ENCODE data around the gene THSD4. TPM values are rescaled to one million over a fixed set of nuclear protein-coding genes. Genes with fewer than 3 reads are reported as not detected.

The THSD4 gene
- polyA plus RNA-seq, 1 donor from 2014 or later = 0.46 TPM

DNA sequence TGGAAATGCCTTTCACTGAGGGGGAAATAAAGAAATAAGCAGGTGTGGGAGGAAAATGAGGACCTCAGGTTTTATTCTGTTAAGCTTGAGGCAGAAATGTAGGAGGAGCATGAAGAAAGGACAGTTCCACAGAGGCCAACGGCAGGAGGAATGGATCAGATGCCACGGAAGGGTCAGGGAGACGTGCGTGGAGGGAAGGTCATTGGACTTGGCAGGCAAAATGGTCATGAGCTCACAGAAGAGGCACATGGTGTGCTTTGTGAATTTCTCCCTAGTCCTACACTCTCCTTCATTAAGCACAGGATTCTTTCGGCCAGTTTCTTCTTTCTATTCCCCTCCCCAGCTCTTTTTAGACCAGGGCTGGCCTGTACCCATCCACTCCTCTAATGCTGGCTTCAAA lies 32.5 kb upstream of the THSD4 start:
- no peak overlapping the region for H3K9ac ChIP-seq (ENCODE audit: low read length)
- no peak overlapping the region for H3K4me2 ChIP-seq (ENCODE audit: low read length)
- no peaks in the 10 kb centered on the region for H3K9me3 ChIP-seq (ENCODE audit: low read length)
- H3K79me2 ChIP-seq (replicated peaks; ENCODE audit: insufficient read depth, low read length) = no peaks in the 10 kb centered on the region
- H2AFZ ChIP-seq (ENCODE audit: low read depth, low read length) = no peak overlapping the region
- no peaks in the 10 kb centered on the region for H3K27me3 ChIP-seq (ENCODE audit: insufficient read depth, low read depth, low read length)
- H3K27ac ChIP-seq (ENCODE audit: low read length) = no peak overlapping the region
- no peak overlapping the region for H3K4me3 ChIP-seq (ENCODE audit: low read length)
- no peaks in the 10 kb centered on the region for H4K20me1 ChIP-seq (ENCODE audit: insufficient read depth)
- no peaks in the 10 kb centered on the region for H3K9me2 ChIP-seq (ENCODE audit: insufficient read depth, low read length)
- TF ChIP-seq POLR2AphosphoS5 (IDR thresholded peaks at IDR 0.05) = no peak
- no peak for TF ChIP-seq SMC3 (conservative IDR thresholded peaks at IDR 0.05; ENCODE audit: poor library complexity)
- TF ChIP-seq, protein P1, sequence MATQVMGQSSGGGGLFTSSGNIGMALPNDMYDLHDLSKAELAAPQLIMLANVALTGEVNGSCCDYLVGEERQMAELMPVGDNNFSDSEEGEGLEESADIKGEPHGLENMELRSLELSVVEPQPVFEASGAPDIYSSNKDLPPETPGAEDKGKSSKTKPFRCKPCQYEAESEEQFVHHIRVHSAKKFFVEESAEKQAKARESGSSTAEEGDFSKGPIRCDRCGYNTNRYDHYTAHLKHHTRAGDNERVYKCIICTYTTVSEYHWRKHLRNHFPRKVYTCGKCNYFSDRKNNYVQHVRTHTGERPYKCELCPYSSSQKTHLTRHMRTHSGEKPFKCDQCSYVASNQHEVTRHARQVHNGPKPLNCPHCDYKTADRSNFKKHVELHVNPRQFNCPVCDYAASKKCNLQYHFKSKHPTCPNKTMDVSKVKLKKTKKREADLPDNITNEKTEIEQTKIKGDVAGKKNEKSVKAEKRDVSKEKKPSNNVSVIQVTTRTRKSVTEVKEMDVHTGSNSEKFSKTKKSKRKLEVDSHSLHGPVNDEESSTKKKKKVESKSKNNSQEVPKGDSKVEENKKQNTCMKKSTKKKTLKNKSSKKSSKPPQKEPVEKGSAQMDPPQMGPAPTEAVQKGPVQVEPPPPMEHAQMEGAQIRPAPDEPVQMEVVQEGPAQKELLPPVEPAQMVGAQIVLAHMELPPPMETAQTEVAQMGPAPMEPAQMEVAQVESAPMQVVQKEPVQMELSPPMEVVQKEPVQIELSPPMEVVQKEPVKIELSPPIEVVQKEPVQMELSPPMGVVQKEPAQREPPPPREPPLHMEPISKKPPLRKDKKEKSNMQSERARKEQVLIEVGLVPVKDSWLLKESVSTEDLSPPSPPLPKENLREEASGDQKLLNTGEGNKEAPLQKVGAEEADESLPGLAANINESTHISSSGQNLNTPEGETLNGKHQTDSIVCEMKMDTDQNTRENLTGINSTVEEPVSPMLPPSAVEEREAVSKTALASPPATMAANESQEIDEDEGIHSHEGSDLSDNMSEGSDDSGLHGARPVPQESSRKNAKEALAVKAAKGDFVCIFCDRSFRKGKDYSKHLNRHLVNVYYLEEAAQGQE (IDR thresholded peaks at IDR 0.05; ENCODE audit: borderline replicate concordance) = no peak
- TF ChIP-seq TAF1 (IDR thresholded peaks at IDR 0.05; ENCODE audit: low read depth) = no peak
- no peak for TF ChIP-seq RAD21 (conservative IDR thresholded peaks at IDR 0.05)
- TF ChIP-seq MXI1 (conservative IDR thresholded peaks at IDR 0.05; ENCODE audit: poor library complexity, severe bottlenecking) = no peak
- TF ChIP-seq, protein P2, sequence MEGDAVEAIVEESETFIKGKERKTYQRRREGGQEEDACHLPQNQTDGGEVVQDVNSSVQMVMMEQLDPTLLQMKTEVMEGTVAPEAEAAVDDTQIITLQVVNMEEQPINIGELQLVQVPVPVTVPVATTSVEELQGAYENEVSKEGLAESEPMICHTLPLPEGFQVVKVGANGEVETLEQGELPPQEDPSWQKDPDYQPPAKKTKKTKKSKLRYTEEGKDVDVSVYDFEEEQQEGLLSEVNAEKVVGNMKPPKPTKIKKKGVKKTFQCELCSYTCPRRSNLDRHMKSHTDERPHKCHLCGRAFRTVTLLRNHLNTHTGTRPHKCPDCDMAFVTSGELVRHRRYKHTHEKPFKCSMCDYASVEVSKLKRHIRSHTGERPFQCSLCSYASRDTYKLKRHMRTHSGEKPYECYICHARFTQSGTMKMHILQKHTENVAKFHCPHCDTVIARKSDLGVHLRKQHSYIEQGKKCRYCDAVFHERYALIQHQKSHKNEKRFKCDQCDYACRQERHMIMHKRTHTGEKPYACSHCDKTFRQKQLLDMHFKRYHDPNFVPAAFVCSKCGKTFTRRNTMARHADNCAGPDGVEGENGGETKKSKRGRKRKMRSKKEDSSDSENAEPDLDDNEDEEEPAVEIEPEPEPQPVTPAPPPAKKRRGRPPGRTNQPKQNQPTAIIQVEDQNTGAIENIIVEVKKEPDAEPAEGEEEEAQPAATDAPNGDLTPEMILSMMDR (IDR thresholded peaks at IDR 0.05; ENCODE audit: poor library complexity, severe bottlenecking) = no peak
- no peak for TF ChIP-seq EP300 (conservative IDR thresholded peaks at IDR 0.05; ENCODE audit: poor library complexity, severe bottlenecking)
- TF ChIP-seq EZH2 (IDR thresholded peaks at IDR 0.05; ENCODE audit: borderline replicate concordance, insufficient read depth, low read length, poor library complexity, severe bottlenecking) = no peak
- H3K36me3 ChIP-seq (ENCODE audit: insufficient read depth, low read length) = no peaks in the 10 kb centered on the region
- H3F3A ChIP-seq (ENCODE audit: insufficient read depth, low read length, poor library complexity, severe bottlenecking) = no peaks in the 10 kb centered on the region

DNA sequence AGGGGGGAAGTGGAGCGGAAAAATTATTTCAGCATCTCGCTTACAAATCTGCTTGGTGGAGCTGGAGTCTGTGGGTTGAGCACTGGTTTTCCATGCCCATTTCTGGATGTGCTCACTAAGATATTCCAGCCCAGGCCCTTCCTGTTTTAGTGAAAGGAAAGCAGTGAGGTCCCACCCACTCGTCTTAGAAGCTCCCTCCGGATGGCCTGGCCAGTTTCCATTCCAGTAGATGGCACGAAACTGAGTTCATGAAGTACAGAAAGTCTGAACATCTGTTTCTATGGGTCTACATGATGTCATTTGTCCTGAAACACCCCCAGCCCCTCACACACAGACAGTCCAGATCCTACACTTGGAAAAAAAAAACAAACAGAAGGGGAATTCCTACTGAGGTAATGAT lies 31.9 kb upstream of the THSD4 start:
- no peak overlapping the region for H2AFZ ChIP-seq (ENCODE audit: low read depth, low read length)

More for the DNA sequence above, 31.9 kb upstream of the THSD4 start:
- TF ChIP-seq EP300 (conservative IDR thresholded peaks at IDR 0.05; ENCODE audit: poor library complexity, severe bottlenecking) (no peak), TAF1 (IDR thresholded peaks at IDR 0.05; ENCODE audit: low read depth) (no peak), MXI1 (conservative IDR thresholded peaks at IDR 0.05; ENCODE audit: poor library complexity, severe bottlenecking) (no peak), SMC3 (conservative IDR thresholded peaks at IDR 0.05; ENCODE audit: poor library complexity) (no peak), EZH2 (IDR thresholded peaks at IDR 0.05; ENCODE audit: borderline replicate concordance, insufficient read depth, low read length, poor library complexity, severe bottlenecking) (no peak), RAD21 (conservative IDR thresholded peaks at IDR 0.05) (no peak), POLR2AphosphoS5 (IDR thresholded peaks at IDR 0.05) (no peak)
- TF ChIP-seq, protein P2 (IDR thresholded peaks at IDR 0.05; ENCODE audit: poor library complexity, severe bottlenecking) = no peak
- TF ChIP-seq, protein P1 (IDR thresholded peaks at IDR 0.05; ENCODE audit: borderline replicate concordance) = no peak
- Histone ChIP-seq H4K20me1 (ENCODE audit: insufficient read depth) (no peaks in the 10 kb centered on the region), H3K9ac (ENCODE audit: low read length) (no peak overlapping the region), H3K79me2 (replicated peaks; ENCODE audit: insufficient read depth, low read length) (no peaks in the 10 kb centered on the region), H3K4me2 (ENCODE audit: low read length) (no peak overlapping the region), H3F3A (ENCODE audit: insufficient read depth, low read length, poor library complexity, severe bottlenecking) (no peaks in the 10 kb centered on the region), H3K27ac (ENCODE audit: low read length) (no peak overlapping the region), H3K4me3 (ENCODE audit: low read length) (no peak overlapping the region), H3K9me2 (ENCODE audit: insufficient read depth, low read length) (no peaks in the 10 kb centered on the region), H3K9me3 (ENCODE audit: low read length) (no peaks in the 10 kb centered on the region), H3K36me3 (ENCODE audit: insufficient read depth, low read length) (no peaks in the 10 kb centered on the region), H3K27me3 (ENCODE audit: insufficient read depth, low read depth, low read length) (no peaks in the 10 kb centered on the region)

Data from neural cell (in vitro differentiated cells).